Subcutaneous adipose tissue (tissue), 4 donors: Measurements from ENCODE around the gene CHAF1A. TPM values are rescaled to one million over a fixed set of nuclear protein-coding genes. Genes with fewer than 3 reads are reported as not detected.

Experiments used
- total RNA-seq, 4 donors: library from RNA; depleted of rRNA; stranded (reverse); fragments of >200 nt; gene quantifications; one replicate each; pipeline ENCODE4 v1.1.0, GENCODE V29; 2016
- TF ChIP-seq, protein P1 (sequence below): fragments of 450-650 bp; IDR thresholded peaks from one replicate; pipeline ENCODE4 v1.5.1; 2016; ENCODE audit warnings: low read depth, mild to moderate bottlenecking, control low read depth, antibody characterized with exemption, moderate library complexity

Gene CHAF1A
- total RNA-seq, 4 donors from 2014 or later: 4.8 to 13.0 (median 6.3) TPM

DNA sequence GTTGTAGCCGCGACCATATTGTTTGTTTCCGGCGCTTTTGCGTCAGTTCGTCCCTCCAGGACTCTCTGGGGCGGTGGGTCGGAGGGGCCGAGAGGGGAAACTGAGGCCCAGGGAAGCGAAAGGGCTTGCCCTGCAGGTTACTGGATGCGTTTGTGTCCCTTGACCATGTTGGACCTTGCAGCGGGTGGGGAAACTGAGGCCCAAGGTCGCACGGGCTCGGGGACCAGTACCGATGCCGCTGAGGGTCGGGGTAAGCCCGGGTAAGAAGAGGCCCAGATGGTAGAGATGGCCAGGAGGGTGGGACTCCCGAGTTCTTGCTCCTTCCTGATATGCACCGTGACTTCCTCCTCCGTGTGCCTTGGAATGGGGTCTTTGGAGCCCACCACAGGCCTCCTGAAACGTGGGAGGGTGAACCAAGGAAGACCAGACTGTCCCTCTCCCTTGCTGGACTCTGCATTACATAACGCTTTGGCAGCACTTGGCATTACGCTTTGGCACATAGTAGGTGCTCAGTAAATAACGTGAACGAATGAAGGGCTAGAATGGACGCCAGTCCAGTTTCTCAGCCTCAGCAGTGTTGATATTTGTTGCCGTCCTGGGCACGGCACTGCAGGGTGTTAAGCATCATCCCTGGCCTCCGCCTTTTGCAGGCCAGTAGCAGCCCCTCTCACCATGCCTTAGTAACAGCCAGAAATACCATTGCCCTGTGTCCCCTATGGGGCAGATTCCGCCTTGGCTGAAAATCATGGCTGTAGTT is 743 bp downstream of the CHAF1A start:
- TF ChIP-seq, protein P1, sequence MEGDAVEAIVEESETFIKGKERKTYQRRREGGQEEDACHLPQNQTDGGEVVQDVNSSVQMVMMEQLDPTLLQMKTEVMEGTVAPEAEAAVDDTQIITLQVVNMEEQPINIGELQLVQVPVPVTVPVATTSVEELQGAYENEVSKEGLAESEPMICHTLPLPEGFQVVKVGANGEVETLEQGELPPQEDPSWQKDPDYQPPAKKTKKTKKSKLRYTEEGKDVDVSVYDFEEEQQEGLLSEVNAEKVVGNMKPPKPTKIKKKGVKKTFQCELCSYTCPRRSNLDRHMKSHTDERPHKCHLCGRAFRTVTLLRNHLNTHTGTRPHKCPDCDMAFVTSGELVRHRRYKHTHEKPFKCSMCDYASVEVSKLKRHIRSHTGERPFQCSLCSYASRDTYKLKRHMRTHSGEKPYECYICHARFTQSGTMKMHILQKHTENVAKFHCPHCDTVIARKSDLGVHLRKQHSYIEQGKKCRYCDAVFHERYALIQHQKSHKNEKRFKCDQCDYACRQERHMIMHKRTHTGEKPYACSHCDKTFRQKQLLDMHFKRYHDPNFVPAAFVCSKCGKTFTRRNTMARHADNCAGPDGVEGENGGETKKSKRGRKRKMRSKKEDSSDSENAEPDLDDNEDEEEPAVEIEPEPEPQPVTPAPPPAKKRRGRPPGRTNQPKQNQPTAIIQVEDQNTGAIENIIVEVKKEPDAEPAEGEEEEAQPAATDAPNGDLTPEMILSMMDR: no peak

DNA sequence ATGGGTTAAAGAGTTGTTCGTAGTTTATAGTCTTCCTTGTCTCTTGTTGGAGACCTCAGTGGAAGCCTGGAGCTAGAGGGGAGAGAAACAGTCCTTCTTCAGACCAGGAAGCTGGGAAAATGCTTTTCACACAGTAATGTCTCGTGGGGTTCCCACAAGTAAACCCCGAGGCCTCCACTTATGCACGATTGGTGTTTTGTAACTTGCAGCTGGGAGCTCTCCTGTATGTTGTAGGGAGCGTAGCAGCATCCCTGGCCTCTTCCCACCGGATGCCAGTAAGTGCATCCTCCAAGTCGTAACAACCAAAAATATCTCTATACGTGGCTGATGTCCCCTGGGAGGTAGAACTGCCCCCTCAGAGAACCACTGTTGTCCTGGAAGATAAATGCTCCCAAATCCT is 3.5 kb downstream of the CHAF1A start:
- TF ChIP-seq, protein P1: no peak

DNA sequence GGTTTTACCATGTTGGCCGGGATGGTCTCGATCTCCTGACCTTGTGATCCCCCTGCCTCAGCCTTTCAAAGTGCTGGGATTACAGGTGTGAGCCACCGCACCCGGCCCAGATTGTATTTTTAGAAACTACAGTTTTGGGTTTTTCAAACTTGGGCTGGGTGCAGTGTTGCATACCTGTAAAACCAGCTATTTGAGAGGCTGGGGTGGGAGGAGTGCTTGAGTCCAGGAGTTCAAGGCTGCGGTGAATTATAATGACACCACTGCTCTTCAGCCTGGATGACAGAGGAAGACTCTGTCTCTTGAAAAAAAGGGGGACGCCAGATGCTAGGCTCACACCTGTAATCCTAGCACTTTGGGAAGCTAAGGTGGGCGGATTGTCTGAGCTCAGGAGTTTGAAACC is 4.2 kb downstream of the CHAF1A start:
- TF ChIP-seq, protein P1: no peak

DNA sequence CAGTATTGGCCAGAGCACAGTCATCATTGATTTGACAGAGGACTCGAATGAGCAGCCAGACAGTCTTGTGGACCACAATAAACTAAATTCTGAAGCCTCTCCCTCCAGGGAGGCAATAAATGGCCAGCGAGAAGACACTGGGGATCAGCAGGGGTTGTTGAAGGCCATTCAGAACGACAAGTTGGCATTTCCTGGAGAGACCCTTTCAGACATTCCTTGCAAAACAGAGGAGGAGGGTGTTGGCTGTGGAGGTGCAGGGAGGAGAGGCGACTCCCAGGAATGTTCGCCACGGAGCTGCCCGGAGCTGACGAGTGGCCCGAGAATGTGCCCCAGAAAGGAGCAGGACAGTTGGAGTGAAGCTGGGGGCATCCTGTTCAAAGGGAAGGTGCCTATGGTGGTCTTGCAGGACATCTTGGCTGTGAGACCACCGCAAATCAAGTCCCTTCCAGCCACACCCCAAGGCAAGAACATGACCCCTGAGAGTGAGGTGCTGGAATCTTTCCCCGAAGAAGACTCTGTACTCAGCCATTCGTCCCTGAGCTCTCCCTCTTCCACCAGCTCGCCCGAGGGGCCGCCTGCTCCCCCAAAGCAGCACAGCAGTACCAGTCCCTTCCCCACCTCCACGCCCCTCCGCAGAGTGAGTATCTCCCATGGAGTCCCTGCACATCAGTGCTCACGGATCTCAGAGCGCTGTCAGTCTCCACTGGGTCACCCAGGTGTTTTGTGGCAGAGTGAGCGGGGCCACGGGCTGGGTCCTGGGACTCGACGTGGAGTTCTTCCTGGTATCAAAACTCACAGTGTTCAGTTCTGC is 6.9 kb downstream of the CHAF1A start:
- TF ChIP-seq, protein P1: no peak

DNA sequence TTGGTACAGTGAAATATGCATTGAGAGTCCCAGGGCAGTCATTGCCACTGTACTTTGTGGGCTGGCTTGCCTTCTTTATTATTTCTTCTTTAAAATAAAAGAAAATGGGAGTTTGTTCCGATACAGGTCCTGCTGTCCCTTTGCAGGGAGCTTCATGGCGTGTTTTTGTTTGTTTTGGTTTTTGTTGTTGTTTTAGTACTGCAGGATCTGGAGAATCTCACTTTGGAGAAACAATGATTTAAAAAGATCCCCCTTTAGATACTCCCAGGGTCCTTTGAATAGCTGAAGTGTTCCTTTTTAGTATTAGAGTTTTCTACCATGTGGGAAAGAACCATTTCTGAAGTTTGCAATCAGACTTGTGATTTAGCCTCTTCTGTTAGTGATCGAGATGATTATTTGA is 11.1 kb downstream of the CHAF1A start:
- TF ChIP-seq, protein P1: no peak

DNA sequence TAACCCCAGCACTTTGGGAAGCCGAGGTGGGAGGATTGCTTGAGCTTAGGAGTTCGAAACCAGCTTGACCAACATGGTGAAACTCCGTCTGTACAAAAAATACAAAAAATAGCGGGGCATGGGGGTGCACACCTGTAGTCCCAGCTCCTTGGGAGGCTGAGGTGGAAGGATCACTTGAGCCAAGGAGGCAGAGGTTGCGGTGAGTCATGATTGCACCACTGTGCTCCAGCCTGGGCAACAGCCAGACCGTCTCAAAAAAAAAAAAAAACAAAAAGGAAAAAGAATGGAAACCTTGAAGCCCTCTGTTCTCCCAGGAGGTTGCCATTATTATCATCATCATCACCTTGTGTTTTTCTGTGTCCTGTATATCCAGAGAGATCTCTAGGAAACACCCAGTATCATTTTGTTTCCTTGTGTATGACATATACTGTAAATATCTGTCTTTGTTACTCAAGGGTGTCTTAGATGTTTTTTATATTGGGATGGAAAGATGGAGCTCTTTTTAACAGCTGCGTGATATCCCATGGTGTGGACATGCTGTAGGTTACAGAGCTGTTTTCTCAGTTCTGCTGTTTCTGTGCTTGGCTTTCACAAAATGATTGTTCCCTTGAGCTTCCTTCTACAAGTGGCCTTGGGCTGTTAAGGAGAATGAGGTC is 11.8 kb downstream of the CHAF1A start:
- TF ChIP-seq, protein P1: no peak

DNA sequence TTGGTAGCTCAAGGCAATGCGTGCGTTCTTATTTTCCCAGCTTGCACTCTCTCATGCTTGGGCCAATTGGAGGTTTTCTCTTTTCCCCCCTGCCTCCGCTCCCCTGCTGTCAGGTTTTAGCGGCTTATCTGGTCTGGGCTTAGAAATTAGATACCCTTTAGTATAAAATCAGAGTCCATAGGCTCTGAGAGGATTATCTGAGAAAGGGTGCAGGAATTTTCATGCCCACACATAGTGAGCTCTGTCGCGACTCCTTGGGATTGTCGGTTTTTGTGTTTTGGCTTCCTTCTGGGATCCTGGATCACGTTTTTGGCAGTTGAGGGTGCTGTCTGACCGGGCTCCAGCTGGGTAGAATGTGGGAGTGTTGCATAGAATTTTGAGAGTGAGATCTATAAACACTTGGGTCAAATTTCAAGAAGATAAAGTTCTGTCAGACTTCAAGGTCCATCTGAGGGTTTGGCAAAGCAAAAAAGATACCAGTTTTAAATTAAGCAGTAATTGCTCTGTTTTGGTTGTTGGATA is 12.4 kb downstream of the CHAF1A start:
- TF ChIP-seq, protein P1: no peak
